Thoracic aorta (tissue), 2 donors: ENCODE results near the gene LRRC47. TPM values are rescaled to one million over a fixed set of nuclear protein-coding genes. Genes with fewer than 3 reads are reported as not detected.

Source experiments
- ATAC-seq: fragments of 150-250 bp; one replicate; pipeline ENCODE4 v1.8.0; 2017; ENCODE audit warnings: low read depth; ENCODE audit not compliant: insufficient number of reproducible peaks, low FRiP score
- DNase-seq: peaks from one replicate; pipeline ENCODE4 v3.0.0-alpha.2; 2020; ENCODE audit warnings: low spot score
- H3K27ac ChIP-seq, 2 donors: fragments of 200-600 bp; sonication (generic); 1 replicate in 1 of 2; 2 replicates in 1 of 2; pipeline ENCODE4 v1.5.1; 2016; ENCODE audit warnings: mild to moderate bottlenecking in 2 of 2, moderate library complexity in 2 of 2
- H3K27me3 ChIP-seq: fragments of 200-600 bp; sonication (generic); replicated peaks from 2 replicates; pipeline ENCODE4 v1.6.0; 2016; ENCODE audit warnings: mild to moderate bottlenecking; ENCODE audit not compliant: insufficient read depth
- H3K36me3 ChIP-seq: fragments of 200-600 bp; sonication (generic); one replicate; pipeline ENCODE4 v1.5.1; 2016
- H3K4me1 ChIP-seq, 2 donors: fragments of 200-600 bp; sonication (generic); 1 replicate in 1 of 2; 2 replicates in 1 of 2; pipeline versions ENCODE4 v1.5.1 to v1.6.0; 2016; ENCODE audit warnings: low read depth in 2 of 2, mild to moderate bottlenecking in 1 of 2; ENCODE audit not compliant: control insufficient read depth in 1 of 2
- H3K4me3 ChIP-seq: fragments of 200-600 bp; sonication (generic); 2 replicates; pipeline ENCODE4 v1.5.1; 2016; ENCODE audit warnings: mild to moderate bottlenecking
- H3K9me3 ChIP-seq: fragments of 200-600 bp; sonication (generic); 2 replicates; pipeline ENCODE4 v1.5.1; 2016
- total RNA-seq, 2 donors: library from RNA; depleted of rRNA; stranded (reverse); fragments of >200 nt; gene quantifications; one replicate each; pipeline versions ENCODE4 v1.1.0 to v1.2.3, GENCODE V29; 2016
- TF ChIP-seq, protein P1 (sequence below): fragments of 200-600 bp; sonication (generic); IDR thresholded peaks from one replicate; pipeline ENCODE4 v1.5.1; 2019; ENCODE audit warnings: antibody characterized with exemption

The LRRC47 gene
- total RNA-seq, 2 donors from 2014 or later = 36.0 to 38.2 TPM

DNA sequence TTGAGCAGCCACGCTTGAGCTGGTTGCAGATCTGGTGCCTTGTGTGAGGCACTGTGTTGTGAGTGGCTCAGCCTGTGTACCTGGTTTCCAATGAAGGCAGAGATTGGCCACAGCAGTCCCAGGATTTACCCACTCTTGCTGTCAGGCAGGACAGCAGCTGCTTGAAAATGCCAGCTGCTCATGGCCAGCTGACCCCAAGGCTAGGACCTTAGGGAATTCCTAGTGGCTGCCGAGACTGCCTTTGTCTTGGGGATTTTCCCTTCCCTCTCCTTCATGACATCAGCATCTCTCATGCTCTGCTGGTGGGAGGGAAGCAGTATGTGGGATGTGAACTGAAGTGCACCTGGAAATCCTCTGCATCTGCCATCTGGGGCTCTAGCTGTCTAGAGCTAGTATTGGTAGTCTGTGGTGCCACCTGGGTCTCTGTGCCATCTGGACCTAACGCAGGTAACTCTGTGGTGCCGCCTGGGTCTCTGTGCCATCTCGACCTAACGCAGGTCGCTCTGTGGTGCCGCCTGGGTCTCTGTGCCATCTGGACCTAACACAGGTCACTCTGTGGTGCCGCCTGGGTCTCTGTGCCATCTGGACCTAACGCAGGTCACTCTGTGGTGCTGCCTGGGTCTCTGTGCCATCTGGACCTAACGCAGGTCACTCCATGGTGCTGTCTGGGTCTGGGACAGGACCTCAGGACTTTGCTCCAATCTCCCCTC lies 3.8 kb upstream of the LRRC47 start:
- TF ChIP-seq, protein P1, sequence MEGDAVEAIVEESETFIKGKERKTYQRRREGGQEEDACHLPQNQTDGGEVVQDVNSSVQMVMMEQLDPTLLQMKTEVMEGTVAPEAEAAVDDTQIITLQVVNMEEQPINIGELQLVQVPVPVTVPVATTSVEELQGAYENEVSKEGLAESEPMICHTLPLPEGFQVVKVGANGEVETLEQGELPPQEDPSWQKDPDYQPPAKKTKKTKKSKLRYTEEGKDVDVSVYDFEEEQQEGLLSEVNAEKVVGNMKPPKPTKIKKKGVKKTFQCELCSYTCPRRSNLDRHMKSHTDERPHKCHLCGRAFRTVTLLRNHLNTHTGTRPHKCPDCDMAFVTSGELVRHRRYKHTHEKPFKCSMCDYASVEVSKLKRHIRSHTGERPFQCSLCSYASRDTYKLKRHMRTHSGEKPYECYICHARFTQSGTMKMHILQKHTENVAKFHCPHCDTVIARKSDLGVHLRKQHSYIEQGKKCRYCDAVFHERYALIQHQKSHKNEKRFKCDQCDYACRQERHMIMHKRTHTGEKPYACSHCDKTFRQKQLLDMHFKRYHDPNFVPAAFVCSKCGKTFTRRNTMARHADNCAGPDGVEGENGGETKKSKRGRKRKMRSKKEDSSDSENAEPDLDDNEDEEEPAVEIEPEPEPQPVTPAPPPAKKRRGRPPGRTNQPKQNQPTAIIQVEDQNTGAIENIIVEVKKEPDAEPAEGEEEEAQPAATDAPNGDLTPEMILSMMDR = no peak
- H3K27me3 ChIP-seq = no peaks in the 10 kb centered on the region
- peaks cover 4 to 13% of the 10 kb centered on the region in 2 donors for H3K4me1 ChIP-seq
- ATAC-seq (no peak), DNase-seq (no peak)
- H3K9me3 ChIP-seq = no peaks in the 10 kb centered on the region
- H3K27ac ChIP-seq = no peak overlapping the region
- H3K4me3 ChIP-seq = no peak overlapping the region
- no peaks in the 10 kb centered on the region for H3K36me3 ChIP-seq

- Histone ChIP-seq H3K27ac (peak overlapping the region; percentile 52 to 65), H3K4me1 (peaks cover 19 to 39% of the 10 kb centered on the region in 2 donors), H3K4me3 (peak overlapping the region; percentile 91), H3K27me3 (no peaks in the 10 kb centered on the region), H3K9me3 (no peaks in the 10 kb centered on the region), H3K36me3 (no peaks in the 10 kb centered on the region)
- ATAC-seq (no peak), DNase-seq (no peak)
- TF ChIP-seq, protein P1 = no peak
Observed at GRCh38 chr1:3795453-3796214, 664 bp downstream of the LRRC47 start.

DNA sequence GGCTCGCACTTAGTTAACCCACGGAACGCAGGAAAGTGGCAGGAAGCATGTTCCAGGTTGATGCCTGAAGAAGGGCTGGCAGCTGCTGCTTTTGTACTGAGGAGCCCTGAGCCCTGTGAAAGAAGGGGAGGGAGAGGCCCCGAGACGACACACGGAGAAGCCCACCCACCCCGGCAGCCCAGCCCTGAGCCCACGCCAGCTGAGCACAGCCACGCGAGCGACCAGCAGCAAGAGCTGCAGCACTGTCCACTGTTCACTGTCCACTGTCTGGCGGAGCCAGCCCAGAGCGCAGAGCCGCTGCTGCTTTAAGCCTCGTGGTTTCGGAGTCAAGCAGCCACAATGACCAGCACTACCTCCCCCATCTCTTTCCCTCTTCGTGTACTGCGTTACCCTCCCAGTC lies 5.3 kb downstream of the LRRC47 start:
- Histone ChIP-seq H3K27me3 (no peaks in the 10 kb centered on the region), H3K4me3 (no peak overlapping the region), H3K36me3 (peaks cover 22% of the 10 kb centered on the region), H3K27ac (no peak overlapping the region), H3K4me1 (peaks cover 19 to 32% of the 10 kb centered on the region in 2 donors), H3K9me3 (no peaks in the 10 kb centered on the region)
- DNase-seq (no peak), ATAC-seq (no peak)
- TF ChIP-seq, protein P1 = no peak

- TF ChIP-seq, protein P1 = no peak
- Histone ChIP-seq H3K4me3 (no peak overlapping the region), H3K9me3 (no peaks in the 10 kb centered on the region), H3K27ac (no peak overlapping the region), H3K4me1 (peaks cover 19 to 30% of the 10 kb centered on the region in 2 donors), H3K27me3 (no peaks in the 10 kb centered on the region), H3K36me3 (peaks cover 25% of the 10 kb centered on the region)
- no peak for DNase-seq
- ATAC-seq = no peak
Observed at GRCh38 chr1:3790500-3790923, 5.8 kb downstream of the LRRC47 start.
